HUES48 (cell line): ENCODE results near the gene PRKN.

Experiments
- H3K27ac ChIP-seq: one replicate; pipeline ENCODE4 v1.7.0; 2013; ENCODE audit warnings: low read depth, low read length, inconsistent platforms
- H3K27me3 ChIP-seq: 2 replicates; pipeline ENCODE4 v1.6.1; 2013; ENCODE audit warnings: mild to moderate bottlenecking, low read length; ENCODE audit not compliant: control insufficient read depth, insufficient read depth
- H3K36me3 ChIP-seq: 2 replicates; pipeline ENCODE4 v1.6.1; 2013; ENCODE audit warnings: low read length; ENCODE audit not compliant: control insufficient read depth, insufficient read depth
- H3K4me1 ChIP-seq: 2 replicates; pipeline ENCODE4 v1.6.1; 2013; ENCODE audit warnings: mild to moderate bottlenecking, low read length; ENCODE audit not compliant: control insufficient read depth, insufficient read depth
- H3K4me3 ChIP-seq: 2 replicates; pipeline ENCODE4 v1.5.1; 2013; ENCODE audit warnings: mild to moderate bottlenecking, low read depth, low read length
- H3K9ac ChIP-seq: 2 replicates; pipeline ENCODE4 v1.6.1; 2013; ENCODE audit warnings: mild to moderate bottlenecking, low read depth, low read length, moderate library complexity
- H3K9me3 ChIP-seq: 2 replicates; pipeline ENCODE4 v1.6.1; 2013; ENCODE audit warnings: low read length; ENCODE audit not compliant: control insufficient read depth, insufficient read depth

Gene PRKN

DNA sequence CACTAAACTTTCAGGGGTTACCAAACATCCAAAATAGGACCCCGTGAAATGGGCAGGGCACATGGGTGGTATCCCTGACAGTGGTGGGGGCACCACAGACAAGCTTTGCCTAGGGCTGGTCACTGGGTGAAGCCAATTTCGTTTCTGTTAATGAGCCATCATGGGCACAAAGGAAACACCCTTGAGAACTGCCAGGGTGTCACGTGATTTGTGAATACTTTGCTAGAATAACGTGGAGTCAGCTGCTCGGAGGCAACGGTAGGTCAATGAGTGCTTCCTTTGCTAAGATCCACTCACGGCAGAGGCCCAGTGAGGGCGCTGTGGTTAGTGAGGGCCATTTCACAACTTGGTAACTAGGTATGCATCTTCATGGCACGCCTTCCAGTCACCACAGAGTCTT, 1366.0 kb downstream of the PRKN start:
- Histone ChIP-seq H3K9me3 (peaks cover 6% of the 10 kb centered on the region; the same call in 1 of the 2 replicates), H3K9ac (no peak overlapping the region), H3K4me3 (no peak overlapping the region), H3K4me1 (no peaks in the 10 kb centered on the region), H3K36me3 (no peaks in the 10 kb centered on the region), H3K27me3 (no peaks in the 10 kb centered on the region), H3K27ac (no peak overlapping the region)

- no peaks in the 10 kb centered on the region for H3K36me3 ChIP-seq
- H3K4me3 ChIP-seq = no peak overlapping the region
- no peaks in the 10 kb centered on the region for H3K27me3 ChIP-seq
These were observed 1367.0 kb downstream of the PRKN start for GRCh38 chr6:161360520-161360919.

GRCh38 chr6:161359618-161359945, 1368.0 kb downstream of the PRKN start:
- Histone ChIP-seq H3K4me1 (no peaks in the 10 kb centered on the region), H3K4me3 (no peak overlapping the region), H3K36me3 (no peaks in the 10 kb centered on the region), H3K27ac (no peak overlapping the region), H3K9ac (no peak overlapping the region), H3K27me3 (no peaks in the 10 kb centered on the region), H3K9me3 (peaks cover 6% of the 10 kb centered on the region; the same call in 1 of the 2 replicates)

More at GRCh38 chr6:161360520-161360919, 1367.0 kb downstream of the PRKN start:
- no peak overlapping the region for H3K9ac ChIP-seq
- H3K4me1 ChIP-seq = no peaks in the 10 kb centered on the region
- peaks cover 6% of the 10 kb centered on the region; the same call in 1 of the 2 replicates for H3K9me3 ChIP-seq
- H3K27ac ChIP-seq = no peak overlapping the region

DNA sequence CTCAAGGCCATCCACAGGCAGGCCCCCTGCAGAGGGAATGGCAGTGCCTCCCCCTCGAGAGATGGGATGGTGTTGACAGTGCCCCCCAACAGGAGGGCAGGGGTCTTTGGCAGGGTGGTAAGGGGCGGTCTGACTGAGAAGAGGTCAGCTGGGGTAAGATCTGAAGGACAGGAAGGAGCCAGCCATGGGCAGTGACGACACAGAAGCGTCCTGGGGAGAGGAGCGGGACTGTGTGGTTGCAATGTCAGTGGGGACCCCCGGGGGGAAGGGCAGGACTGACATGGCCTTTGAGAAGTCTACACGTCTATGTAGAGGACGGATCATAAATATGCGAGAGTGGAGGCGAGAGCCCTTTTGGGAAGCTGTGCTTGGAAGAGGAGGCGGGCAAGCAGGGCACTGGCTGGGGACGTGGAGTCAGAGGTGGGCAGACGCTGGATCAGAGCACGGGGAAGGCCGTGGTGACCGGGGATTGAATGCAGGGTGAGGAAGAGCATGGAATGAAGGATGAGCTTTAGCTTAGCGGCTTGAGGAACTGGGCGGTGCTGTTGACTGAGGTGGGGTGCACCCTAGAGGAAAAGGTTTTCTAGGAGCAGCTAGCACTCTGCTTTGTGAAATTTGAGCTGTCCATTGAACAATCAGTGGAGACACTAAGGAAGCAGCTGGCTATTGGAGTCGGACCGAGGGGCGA, 1371.3 kb downstream of the PRKN start:
- no peak overlapping the region for H3K27ac ChIP-seq
- no peaks in the 10 kb centered on the region for H3K36me3 ChIP-seq
- no peak overlapping the region for H3K4me3 ChIP-seq
- peaks cover 7% of the 10 kb centered on the region for H3K4me1 ChIP-seq
- H3K9me3 ChIP-seq = no peaks in the 10 kb centered on the region
- H3K27me3 ChIP-seq = no peaks in the 10 kb centered on the region
- H3K9ac ChIP-seq = no peak overlapping the region

GRCh38 chr6:161355696-161356095, 1371.9 kb downstream of the PRKN start:
- H3K4me1 ChIP-seq = peaks cover 7% of the 10 kb centered on the region
- H3K9me3 ChIP-seq = no peaks in the 10 kb centered on the region
- no peak overlapping the region for H3K9ac ChIP-seq
- no peak overlapping the region for H3K4me3 ChIP-seq
- H3K27ac ChIP-seq = no peak overlapping the region
- no peaks in the 10 kb centered on the region for H3K27me3 ChIP-seq
- H3K36me3 ChIP-seq = no peaks in the 10 kb centered on the region

- no peak overlapping the region for H3K4me3 ChIP-seq
- no peaks in the 10 kb centered on the region for H3K9me3 ChIP-seq
- no peaks in the 10 kb centered on the region for H3K36me3 ChIP-seq
- H3K4me1 ChIP-seq = peaks cover 7% of the 10 kb centered on the region
- no peak overlapping the region for H3K27ac ChIP-seq
- H3K9ac ChIP-seq = no peak overlapping the region
- no peaks in the 10 kb centered on the region for H3K27me3 ChIP-seq
These were observed 1372.6 kb downstream of the PRKN start for GRCh38 chr6:161354956-161355355.

DNA sequence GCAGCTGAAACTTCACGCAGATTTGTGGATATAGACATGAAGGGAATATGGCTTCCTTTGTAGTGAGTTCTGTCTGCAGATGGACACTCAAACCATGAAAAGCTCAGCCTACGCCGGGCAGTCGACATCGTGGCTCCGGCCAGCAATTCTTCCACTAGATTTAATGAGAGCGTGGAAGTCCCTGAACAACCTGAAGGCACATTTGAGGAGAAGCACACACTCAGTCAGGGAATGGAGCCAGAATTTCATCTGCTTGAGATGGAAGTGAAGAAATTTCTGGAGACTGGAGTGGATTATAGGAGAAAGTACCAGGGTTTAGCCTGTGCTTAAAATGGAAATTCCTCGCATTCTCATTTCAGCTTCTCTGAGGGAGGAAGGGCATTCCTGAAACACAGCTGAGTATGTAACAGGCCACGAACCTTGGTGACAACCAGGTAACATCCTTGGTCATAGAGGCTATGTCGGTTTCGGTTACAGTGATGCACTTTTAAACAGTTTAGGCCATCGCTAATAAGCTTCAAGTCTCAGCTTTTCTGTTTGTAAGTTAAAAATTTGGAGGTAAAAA, 1373.2 kb downstream of the PRKN start:
- H3K9me3 ChIP-seq = no peaks in the 10 kb centered on the region
- H3K9ac ChIP-seq = no peak overlapping the region
- no peak overlapping the region for H3K27ac ChIP-seq

DNA sequence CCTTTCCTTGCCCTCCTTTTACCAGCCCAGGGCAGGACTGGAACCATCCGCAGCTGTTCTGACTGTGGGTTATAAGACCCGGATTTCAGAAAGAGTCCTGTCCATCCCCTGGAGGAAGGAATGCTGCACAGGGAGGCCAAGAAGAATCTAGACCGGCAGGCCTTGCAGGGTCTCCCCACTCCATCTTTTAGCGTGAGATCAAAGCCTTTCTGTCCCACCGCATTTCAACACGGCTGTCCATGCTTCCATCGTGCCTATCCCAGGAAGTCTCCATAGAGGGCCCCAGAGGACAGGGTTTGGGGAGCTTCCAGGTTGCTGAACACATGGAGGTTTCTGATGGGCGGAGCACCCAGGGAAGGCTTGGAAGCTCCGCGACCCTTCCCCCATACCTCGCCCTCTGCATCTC, 1374.4 kb downstream of the PRKN start:
- Histone ChIP-seq H3K9ac (no peak overlapping the region), H3K27ac (no peak overlapping the region), H3K36me3 (no peaks in the 10 kb centered on the region), H3K4me1 (peaks cover 7% of the 10 kb centered on the region), H3K27me3 (no peaks in the 10 kb centered on the region), H3K9me3 (no peaks in the 10 kb centered on the region), H3K4me3 (no peak overlapping the region)

More for the DNA sequence above, 1373.2 kb downstream of the PRKN start:
- no peak overlapping the region for H3K4me3 ChIP-seq
- H3K36me3 ChIP-seq = no peaks in the 10 kb centered on the region
- peaks cover 7% of the 10 kb centered on the region for H3K4me1 ChIP-seq
- no peaks in the 10 kb centered on the region for H3K27me3 ChIP-seq

- H3K27ac ChIP-seq = no peak overlapping the region
- no peaks in the 10 kb centered on the region for H3K27me3 ChIP-seq
- no peak overlapping the region for H3K9ac ChIP-seq
- no peak overlapping the region for H3K4me3 ChIP-seq
- peaks cover 7% of the 10 kb centered on the region for H3K4me1 ChIP-seq
- H3K9me3 ChIP-seq = no peaks in the 10 kb centered on the region
- no peaks in the 10 kb centered on the region for H3K36me3 ChIP-seq
These were observed 1375.7 kb downstream of the PRKN start for GRCh38 chr6:161351858-161352257.

GRCh38 chr6:161349886-161350285, 1377.7 kb downstream of the PRKN start:
- no peak overlapping the region for H3K27ac ChIP-seq
- H3K27me3 ChIP-seq = no peaks in the 10 kb centered on the region
- H3K9me3 ChIP-seq = no peaks in the 10 kb centered on the region
- peaks cover 7% of the 10 kb centered on the region for H3K4me1 ChIP-seq
- no peaks in the 10 kb centered on the region for H3K36me3 ChIP-seq
- H3K4me3 ChIP-seq = no peak overlapping the region
- H3K9ac ChIP-seq = no peak overlapping the region

GRCh38 chr6:161348628-161348994, 1379.0 kb downstream of the PRKN start:
- Histone ChIP-seq H3K36me3 (no peaks in the 10 kb centered on the region), H3K27me3 (no peaks in the 10 kb centered on the region), H3K9ac (no peak overlapping the region), H3K9me3 (no peaks in the 10 kb centered on the region), H3K4me3 (no peak overlapping the region), H3K27ac (no peak overlapping the region), H3K4me1 (peaks cover 2% of the 10 kb centered on the region; the same call in 1 of the 2 replicates)
